Right lobe of liver (tissue), 6 donors: ENCODE results near the gene PRMT7. TPM values are rescaled to one million over a fixed set of nuclear protein-coding genes. Genes with fewer than 3 reads are reported as not detected.
A peak's percentile ranks its signal among the peaks of the same experiment; 100 is the strongest.

Source experiments
- ATAC-seq, 4 donors: fragments of 200-7000 bp; cut with Tn5 transposase; one replicate each; pipeline ENCODE4 v1.9.1; 2020; ENCODE audit warnings: mild to moderate bottlenecking in 4 of 4, moderate library complexity in 4 of 4
- DNase-seq, 3 donors: peaks; one replicate each; pipeline ENCODE4 v3.0.0-alpha.2; 2020
- H3K27ac ChIP-seq, 3 donors: fragments of 200-600 bp; one replicate each; pipeline ENCODE4 v1.8.0; 2022
- H3K27me3 ChIP-seq, 2 donors: fragments of 200-600 bp; one replicate each; pipeline ENCODE4 v1.8.0; 2022
- H3K36me3 ChIP-seq, 4 donors: fragments of 200-600 bp; sonication (generic) in 1 of 4; one replicate each; pipeline versions ENCODE4 v1.5.1 to v1.8.0; 2017 to 2022; ENCODE audit warnings: control low read depth in 1 of 4
- H3K4me1 ChIP-seq, 4 donors: fragments of 200-600 bp; sonication (generic) in 1 of 4; one replicate each; pipeline versions ENCODE4 v1.5.1 to v1.8.0; 2017 to 2022; ENCODE audit warnings: control low read depth in 1 of 4
- H3K4me3 ChIP-seq, 3 donors: fragments of 200-600 bp; one replicate each; pipeline ENCODE4 v1.8.0; 2022
- H3K9me3 ChIP-seq, 4 donors: fragments of 200-600 bp; sonication (generic) in 1 of 4; one replicate each; pipeline versions ENCODE4 v1.5.1 to v1.8.0; 2017 to 2022; ENCODE audit warnings: control low read depth in 1 of 4
- POLR2A ChIP-seq: fragments of 450-650 bp; IDR thresholded peaks from one replicate; pipeline ENCODE4 v1.6.1; 2017; ENCODE audit warnings: antibody characterized with exemption, mild to moderate bottlenecking
- WGBS: methylation state at CpG from one replicate; pipeline ENCODE4 v1.1.6; 2018; ENCODE audit warnings: low coverage, low lambda C conversion rate; ENCODE audit not compliant: insufficient coverage; ENCODE audit errors: missing lambda C conversion rate; 5-methylcytosine and 5-hydroxymethylcytosine counted together
- intact Hi-C, 2 donors: fragments of 100-400 bp; cut with DNase I; formaldehyde crosslinking; loops; one replicate each; pipeline versions ENCODE4 v1.11.2 to v1.14.1; 2022
- total RNA-seq, 6 experiments: library from RNA; depleted of rRNA in 2 of 6; stranded (reverse); fragments of >200 nt in 2 of 6; fragmentation: NEBNext Ultra II Directional in 3 of 6; extraction: Animal tissue kit (Norgen Biotek cat#: 25700) in 3 of 6; gene quantifications; one replicate each; pipeline versions ENCODE4 v1.1.0 to v1.2.4, GENCODE V29; 2016 to 2023
- TF ChIP-seq, protein P1 (sequence below), 4 donors: fragments of 200-600 bp in 3 of 4; fragments of 450-650 bp in 1 of 4; IDR thresholded peaks; one replicate each; pipeline versions ENCODE4 v1.5.1 to v1.8.0; 2016 to 2022; ENCODE audit warnings: antibody characterized with exemption in 4 of 4, mild to moderate bottlenecking in 2 of 4
- donor health status: DM: no; HTN: yes; CAD: no.
- donor health status: DM: no; HTN: no; CAD: no.
- donor health status: DM: no; HTN: no; CAD: no.
- donor health status: DM: no; HTN: yes; CAD: no.
- donor health status: DM: no; HTN: yes; CAD: no.

The PRMT7 gene
- total RNA-seq, 6 experiments from 2014 or later, result 13.1 to 28.3 (median 21.1) TPM

GRCh38 chr16:68348639-68349445 is 38.0 kb downstream of the PRMT7 start:
- no peak overlapping the region for H3K4me3 ChIP-seq
- no peak for TF ChIP-seq POLR2A
- TF ChIP-seq, protein P1, sequence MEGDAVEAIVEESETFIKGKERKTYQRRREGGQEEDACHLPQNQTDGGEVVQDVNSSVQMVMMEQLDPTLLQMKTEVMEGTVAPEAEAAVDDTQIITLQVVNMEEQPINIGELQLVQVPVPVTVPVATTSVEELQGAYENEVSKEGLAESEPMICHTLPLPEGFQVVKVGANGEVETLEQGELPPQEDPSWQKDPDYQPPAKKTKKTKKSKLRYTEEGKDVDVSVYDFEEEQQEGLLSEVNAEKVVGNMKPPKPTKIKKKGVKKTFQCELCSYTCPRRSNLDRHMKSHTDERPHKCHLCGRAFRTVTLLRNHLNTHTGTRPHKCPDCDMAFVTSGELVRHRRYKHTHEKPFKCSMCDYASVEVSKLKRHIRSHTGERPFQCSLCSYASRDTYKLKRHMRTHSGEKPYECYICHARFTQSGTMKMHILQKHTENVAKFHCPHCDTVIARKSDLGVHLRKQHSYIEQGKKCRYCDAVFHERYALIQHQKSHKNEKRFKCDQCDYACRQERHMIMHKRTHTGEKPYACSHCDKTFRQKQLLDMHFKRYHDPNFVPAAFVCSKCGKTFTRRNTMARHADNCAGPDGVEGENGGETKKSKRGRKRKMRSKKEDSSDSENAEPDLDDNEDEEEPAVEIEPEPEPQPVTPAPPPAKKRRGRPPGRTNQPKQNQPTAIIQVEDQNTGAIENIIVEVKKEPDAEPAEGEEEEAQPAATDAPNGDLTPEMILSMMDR (IDR thresholded peaks at IDR 0.05), result no peak
- DNase-seq, result peak in 1 of 3 donors; percentile 37
- no peak for ATAC-seq
- intact Hi-C loops, result no loop called here
- H3K4me1 ChIP-seq, result peaks cover 0 to 21% (median 6%) of the 10 kb centered on the region in 4 donors
- H3K9me3 ChIP-seq, result no peaks in the 10 kb centered on the region
- 90% methylated on average over 12 of the region's 27 CpGs for WGBS
- no peaks in the 10 kb centered on the region for H3K27me3 ChIP-seq
- H3K27ac ChIP-seq, result no peak overlapping the region
- peaks cover 0 to 55% (median 3%) of the 10 kb centered on the region in 4 donors for H3K36me3 ChIP-seq

- ATAC-seq (no peak), DNase-seq (no peak)
- peaks cover 0 to 20% (median 6%) of the 10 kb centered on the region in 4 donors for H3K4me1 ChIP-seq
- H3K27ac ChIP-seq, result no peak overlapping the region
- intact Hi-C loops, result no loop called here
- H3K36me3 ChIP-seq, result peaks cover 0 to 56% (median 6%) of the 10 kb centered on the region in 4 donors
- WGBS, result 86% methylated on average over 9 of the region's 10 CpGs
- no peak for TF ChIP-seq POLR2A
- TF ChIP-seq, protein P1 (IDR thresholded peaks at IDR 0.05), result no peak
- H3K27me3 ChIP-seq, result no peaks in the 10 kb centered on the region
- no peaks in the 10 kb centered on the region for H3K9me3 ChIP-seq
- no peak overlapping the region for H3K4me3 ChIP-seq
These were observed 39.1 kb downstream of the PRMT7 start for GRCh38 chr16:68349838-68350410.

DNA sequence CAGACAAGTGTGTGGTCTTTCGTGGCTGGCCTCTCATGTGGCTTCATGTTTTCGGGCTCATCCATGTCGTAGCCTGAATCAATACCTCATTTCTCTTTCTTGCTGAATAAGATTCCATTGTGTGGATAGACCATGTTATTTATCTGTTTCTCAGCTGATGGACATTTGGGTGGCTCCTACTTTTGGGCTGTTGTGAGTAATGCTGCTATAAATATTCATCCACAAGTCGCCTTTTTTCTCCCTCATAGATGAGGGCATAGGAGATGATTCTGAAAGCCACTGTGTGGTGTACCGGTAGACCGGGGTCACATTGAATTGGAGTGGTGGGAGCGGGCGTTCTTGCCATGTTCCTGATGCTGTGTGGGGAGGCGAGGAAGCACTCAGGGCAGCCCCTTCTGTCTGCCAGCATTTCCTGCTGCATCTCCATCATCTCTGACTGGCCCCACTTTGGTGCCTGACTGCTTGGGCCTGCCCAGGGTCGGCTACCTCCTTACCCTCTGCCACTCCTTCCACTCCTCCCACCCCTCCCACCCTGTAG is 40.1 kb downstream of the PRMT7 start:
- WGBS, result 94% methylated on average over 7 of the region's 10 CpGs
- Histone ChIP-seq H3K36me3 (peaks cover 0 to 59% (median 6%) of the 10 kb centered on the region in 4 donors), H3K4me1 (peaks cover 0 to 10% (median 2%) of the 10 kb centered on the region in 4 donors), H3K27ac (no peak overlapping the region), H3K27me3 (no peaks in the 10 kb centered on the region), H3K4me3 (no peak overlapping the region), H3K9me3 (no peaks in the 10 kb centered on the region)
- DNase-seq (peak in 1 of 3 donors; percentile 27), ATAC-seq (no peak)
- intact Hi-C loops, result no loop called here
- TF ChIP-seq POLR2A, result no peak
- TF ChIP-seq, protein P1 (IDR thresholded peaks at IDR 0.05), result no peak

DNA sequence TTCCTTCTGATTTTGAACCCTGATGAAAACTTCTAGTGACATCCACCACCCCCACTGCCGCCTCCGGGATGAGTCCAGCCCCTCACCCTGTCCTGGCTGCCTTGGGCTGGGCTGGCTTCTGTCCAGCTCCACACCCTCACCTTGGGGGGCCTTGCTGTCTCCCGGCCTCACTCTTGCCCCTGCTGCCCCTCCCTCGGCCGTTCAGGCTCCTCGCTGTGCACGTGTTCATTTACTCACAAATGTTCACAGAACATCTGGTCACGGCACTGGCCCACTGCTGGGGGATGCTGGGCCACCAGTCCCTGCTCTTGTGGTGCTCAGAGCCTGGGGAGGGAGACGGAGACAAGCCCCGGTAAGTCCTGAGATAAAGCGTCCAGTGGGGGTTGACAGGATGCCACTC is 40.6 kb downstream of the PRMT7 start:
- DNase-seq (peak in 1 of 3 donors; percentile 48), ATAC-seq (no peak)
- Histone ChIP-seq H3K4me1 (peaks cover 0 to 6% (median 0%) of the 10 kb centered on the region in 4 donors), H3K9me3 (no peaks in the 10 kb centered on the region), H3K27me3 (no peaks in the 10 kb centered on the region), H3K27ac (no peak overlapping the region), H3K4me3 (no peak overlapping the region), H3K36me3 (peaks cover 0 to 63% (median 6%) of the 10 kb centered on the region in 4 donors)
- TF ChIP-seq, protein P1 (IDR thresholded peaks at IDR 0.05), result no peak
- no peak for TF ChIP-seq POLR2A
- intact Hi-C loops, result no loop called here
- 92% methylated on average over 11 of the region's 11 CpGs for WGBS
